SU-DHL-6 (cell line): Measurements from ENCODE around the gene XCL1.

ENCODE experiments used
- EZH2phosphoT487 ChIP-seq: fragments of 200-600 bp; sonication (generic), shearing (Covaris generic); conservative IDR thresholded peaks from 2 replicates; pipeline ENCODE4 v1.6.1; 2018; ENCODE audit warnings: mild to moderate bottlenecking, antibody characterized with exemption, low read length, moderate library complexity, mixed read lengths
- TF ChIP-seq, protein P1 (sequence below): fragments of 200-600 bp; sonication (generic); IDR thresholded peaks from one replicate; pipeline ENCODE4 v1.5.1; 2017; ENCODE audit warnings: antibody characterized with exemption, mild to moderate bottlenecking, low read length, moderate library complexity; ENCODE audit not compliant: insufficient read depth, poor library complexity, severe bottlenecking

DNA sequence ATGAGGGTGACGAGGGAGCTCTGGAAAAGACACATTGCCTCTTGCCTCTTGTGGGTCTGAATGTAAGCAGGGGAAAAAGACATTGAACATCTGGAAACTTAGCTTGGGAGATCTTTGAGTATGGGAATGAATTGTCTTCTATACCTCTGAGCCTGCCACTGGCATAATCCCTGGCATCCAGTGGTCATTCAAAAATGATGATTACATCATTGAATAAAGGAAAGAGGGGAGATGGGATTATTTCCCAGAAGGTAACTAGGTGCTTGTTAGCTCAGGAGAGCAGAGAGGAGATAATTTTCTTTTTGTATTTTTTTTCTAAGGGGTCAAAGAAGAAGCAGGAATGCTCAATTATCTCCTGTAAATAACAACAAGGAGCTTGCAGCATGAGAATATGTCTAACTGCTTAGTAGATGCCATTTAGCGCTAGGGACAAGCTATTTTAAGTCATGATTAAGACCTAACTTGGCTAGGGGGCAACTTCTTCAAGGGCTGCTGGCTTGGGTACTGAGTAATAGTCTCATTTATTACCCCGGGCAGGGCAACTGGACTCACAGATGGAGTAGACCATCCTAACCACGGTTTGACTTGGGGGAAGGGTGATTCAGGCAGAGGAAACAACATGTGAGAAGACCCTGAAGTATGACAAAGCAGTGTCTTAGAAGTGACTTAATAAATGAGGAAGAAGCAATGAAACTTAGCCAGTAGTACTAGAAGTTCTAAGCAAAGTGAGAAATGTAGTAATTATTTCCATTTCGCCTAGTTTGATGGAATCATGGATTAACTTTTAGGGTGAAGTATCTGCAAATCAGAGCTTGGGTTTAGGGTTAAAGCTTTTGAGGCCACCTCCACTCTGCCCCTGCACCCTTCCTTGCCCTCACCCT lies 21.6 kb upstream of the XCL1 start:
- TF ChIP-seq, protein P1, sequence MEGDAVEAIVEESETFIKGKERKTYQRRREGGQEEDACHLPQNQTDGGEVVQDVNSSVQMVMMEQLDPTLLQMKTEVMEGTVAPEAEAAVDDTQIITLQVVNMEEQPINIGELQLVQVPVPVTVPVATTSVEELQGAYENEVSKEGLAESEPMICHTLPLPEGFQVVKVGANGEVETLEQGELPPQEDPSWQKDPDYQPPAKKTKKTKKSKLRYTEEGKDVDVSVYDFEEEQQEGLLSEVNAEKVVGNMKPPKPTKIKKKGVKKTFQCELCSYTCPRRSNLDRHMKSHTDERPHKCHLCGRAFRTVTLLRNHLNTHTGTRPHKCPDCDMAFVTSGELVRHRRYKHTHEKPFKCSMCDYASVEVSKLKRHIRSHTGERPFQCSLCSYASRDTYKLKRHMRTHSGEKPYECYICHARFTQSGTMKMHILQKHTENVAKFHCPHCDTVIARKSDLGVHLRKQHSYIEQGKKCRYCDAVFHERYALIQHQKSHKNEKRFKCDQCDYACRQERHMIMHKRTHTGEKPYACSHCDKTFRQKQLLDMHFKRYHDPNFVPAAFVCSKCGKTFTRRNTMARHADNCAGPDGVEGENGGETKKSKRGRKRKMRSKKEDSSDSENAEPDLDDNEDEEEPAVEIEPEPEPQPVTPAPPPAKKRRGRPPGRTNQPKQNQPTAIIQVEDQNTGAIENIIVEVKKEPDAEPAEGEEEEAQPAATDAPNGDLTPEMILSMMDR, result no peak
- TF ChIP-seq EZH2phosphoT487, result no peak
